ENCODE measurements around the gene VSIG8. TPM values are rescaled to one million over a fixed set of nuclear protein-coding genes. Genes with fewer than 3 reads are reported as not detected.

The VSIG8 gene
- total and polyA plus RNA-seq, 2 of the 8 experiments (the other 6 are each of a cell fraction or from before 2014, with no cell fraction given) = not detected

DNA sequence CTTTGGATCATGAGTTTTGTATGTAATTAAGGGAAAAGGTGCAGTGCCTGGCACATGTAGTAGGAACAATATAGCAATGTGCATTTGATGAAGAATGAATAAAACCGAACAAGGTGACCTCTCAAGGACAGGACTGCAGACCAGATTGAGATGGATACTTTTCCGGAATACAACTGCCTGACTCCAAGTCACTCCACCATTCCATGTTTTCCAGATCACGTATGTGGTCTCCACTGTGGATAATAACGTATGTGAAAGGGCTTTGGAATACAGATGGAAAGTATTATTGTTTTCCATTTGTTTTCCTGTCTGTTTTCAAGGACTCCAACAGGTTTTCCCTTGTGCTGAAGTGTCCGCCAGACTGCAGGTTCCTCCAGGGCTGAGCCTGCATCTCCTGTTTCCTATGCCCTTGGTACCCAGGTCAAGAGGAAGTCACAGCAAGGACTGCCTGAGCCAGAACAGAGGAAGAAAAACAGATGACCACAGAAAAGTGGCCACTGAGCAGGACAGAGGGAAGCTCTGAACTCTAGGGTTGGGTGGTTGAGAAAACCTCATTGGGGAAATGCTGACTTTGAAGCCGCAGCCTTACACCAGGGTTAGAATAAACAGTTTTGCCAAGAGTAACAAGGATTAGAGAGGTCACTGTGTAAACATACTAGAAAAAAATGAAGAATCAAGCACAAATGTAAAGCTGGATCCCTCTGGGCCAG is 33.5 kb upstream of the VSIG8 start:
- Histone ChIP-seq H3K56ac (replicated peaks; ENCODE audit: insufficient read length, low read depth, low read length) (no peak overlapping the region), H3K23me2 (ENCODE audit: low read depth, low read length) (peaks cover 3% of the 10 kb centered on the region; the same call in 1 of the 2 replicates), H4K5ac (ENCODE audit: insufficient read length, low read depth, low read length) (no peak overlapping the region), H3K14ac (ENCODE audit: insufficient read length) (no peak overlapping the region), H2BK5ac (ENCODE audit: low read depth, low read length) (no peak overlapping the region), H4K20me1 (replicated peaks in 1 of 2; ENCODE audit: control insufficient read depth in 1 of 2, insufficient read depth in 2 of 2, low read length in 2 of 2) (no peaks in the 10 kb centered on the region), H3K4me1 (replicated peaks in 1 of 4; ENCODE audit: control insufficient read depth in 3 of 4, insufficient read depth in 4 of 4, low read length in 3 of 4) (peaks cover 5 to 9% (median 7%) of the 10 kb centered on the region in 4 experiments), H3K23ac (ENCODE audit: insufficient read length) (no peak overlapping the region), H2BK20ac (ENCODE audit: low read length) (no peak overlapping the region), H2AK5ac (ENCODE audit: low read depth, low read length) (no peak overlapping the region), H2AFZ (ENCODE audit: low read length) (no peak overlapping the region), H3K4me3 (ENCODE audit: extremely low read depth in 1 of 4, insufficient read depth in 2 of 4, low read depth in 3 of 4, low read length in 4 of 4) (no peak overlapping the region), H3K27me3 (replicated peaks in 1 of 4; ENCODE audit: control insufficient read depth in 3 of 4, extremely low read depth in 1 of 4, insufficient read depth in 3 of 4, low read length in 3 of 4) (peaks cover under 1 to 5% (median 4%) of the 10 kb centered on the region in 4 experiments; a peak in 5 of 7 replicates), H3K36me3 (ENCODE audit: control insufficient read depth in 2 of 4, insufficient read depth in 4 of 4, low read length in 3 of 4) (no peaks in the 10 kb centered on the region), H3K79me2 (ENCODE audit: control insufficient read depth in 1 of 2, insufficient read depth in 2 of 2, low read length in 2 of 2) (no peaks in the 10 kb centered on the region), H4K91ac (replicated peaks; ENCODE audit: insufficient read length, low read length) (no peak overlapping the region), H2BK15ac (ENCODE audit: low read length) (no peak overlapping the region), H3K4ac (replicated peaks; ENCODE audit: insufficient read length, low read depth, low read length) (no peak overlapping the region), H4K8ac (ENCODE audit: extremely low read depth, insufficient read depth, low read length) (no peak overlapping the region), H3K4me2 (ENCODE audit: insufficient read depth in 1 of 2, low read depth in 2 of 2, low read length in 2 of 2) (no peak overlapping the region), H3K79me1 (ENCODE audit: low read depth, low read length) (no peaks in the 10 kb centered on the region), H3K27ac (ENCODE audit: low read depth, low read length) (no peak overlapping the region), H2BK120ac (replicated peaks; ENCODE audit: low read depth, low read length) (no peak overlapping the region), H3K9ac (replicated peaks in 1 of 4; ENCODE audit: extremely low read depth in 1 of 4, low read depth in 3 of 4, low read length in 3 of 4) (no peak overlapping the region), H2BK12ac (ENCODE audit: low read depth, low read length) (no peak overlapping the region), H3K9me3 (ENCODE audit: insufficient read depth in 2 of 2, low read depth in 1 of 2, low read length in 1 of 2) (no peaks in the 10 kb centered on the region), H3K18ac (ENCODE audit: extremely low read depth, low read length) (no peak overlapping the region)
- POLR2A ChIA-PET (ENCODE audit: partially characterized antibody) = interaction anchor here (1.5 to 1.7 kb wide), 2 partner anchors 20 to 28 kb away, joined by 4 read pairs; no protein-coding TSS in a partner anchor
- CTCF ChIA-PET (ENCODE audit: partially characterized antibody) = interaction anchor here (1.0 to 20.8 kb wide), 10 partner anchors 10 to 112 kb away, joined by 3 to 645 read pairs (median 56); partner anchors contain the start of genes FCRL6, IGSF9 and SLAMF8
- TF ChIP-seq GTF2F1 (IDR thresholded peaks at IDR 0.05; ENCODE audit: borderline replicate concordance, low read depth, low read length) (no peak), RFX5 (IDR thresholded peaks at IDR 0.05; ENCODE audit: borderline replicate concordance, low read depth, low read length) (no peak), SIN3A (conservative IDR thresholded peaks at IDR 0.05 in 1 of 2, IDR thresholded peaks at IDR 0.05 in 1 of 2; ENCODE audit: low read depth in 1 of 2, low read length in 2 of 2) (no peak), JUN (IDR thresholded peaks at IDR 0.05; ENCODE audit: low read depth, low read length) (no peak)
- TF ChIP-seq, protein P1, sequence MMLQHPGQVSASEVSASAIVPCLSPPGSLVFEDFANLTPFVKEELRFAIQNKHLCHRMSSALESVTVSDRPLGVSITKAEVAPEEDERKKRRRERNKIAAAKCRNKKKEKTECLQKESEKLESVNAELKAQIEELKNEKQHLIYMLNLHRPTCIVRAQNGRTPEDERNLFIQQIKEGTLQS (IDR thresholded peaks at IDR 0.05; ENCODE audit: insufficient read depth, low read depth, low read length) = no peak
- DNase-seq (ENCODE audit: low read depth in 1 of 2, low spot score in 2 of 2) (no peak), FAIRE-seq (no peak)
- WGBS, 2 experiments (ENCODE audit: extremely low coverage in 1 of 2, insufficient coverage in 1 of 2, insufficient read length in 1 of 2, insufficient replicate concordance in 2 of 2, low coverage in 1 of 2, low lambda C conversion rate in 2 of 2, missing lambda C conversion rate in 1 of 2) = 80% methylated on average over 6 of the region's 6 CpGs; no CpG with 5 or more reads in 1 of the 2 experiments
